H1 (cell line): ENCODE measurements around the gene EGR2. TPM values are rescaled to one million over a fixed set of nuclear protein-coding genes. Genes with fewer than 3 reads are reported as not detected.
A peak's percentile ranks its signal among the peaks of the same experiment; 100 is the strongest.

Source experiments
- BACH1 ChIP-seq: IDR thresholded peaks from 2 replicates; pipeline ENCODE4 v1.6.1; 2012; ENCODE audit warnings: low read length, improper control_type of control experiment
- EZH2 ChIP-seq: fragments of 200-600 bp; sonication (generic); IDR thresholded peaks from 2 replicates; pipeline ENCODE4 v1.7.1; 2012; ENCODE audit warnings: low read depth, mild to moderate bottlenecking, moderate library complexity, low read length, inconsistent platforms; ENCODE audit not compliant: severe bottlenecking
- GTF2F1 ChIP-seq: IDR thresholded peaks from 2 replicates; pipeline ENCODE4 v1.6.1; 2012; ENCODE audit warnings: low read depth, low read length, improper control_type of control experiment, borderline replicate concordance
- MAFK ChIP-seq: IDR thresholded peaks from 2 replicates; pipeline ENCODE4 v1.6.1; 2012; ENCODE audit warnings: low read depth, mild to moderate bottlenecking, improper control_type of control experiment, low read length
- NANOG ChIP-seq: IDR thresholded peaks from 2 replicates; pipeline ENCODE4 v1.6.1; 2011; ENCODE audit warnings: low read length, low read depth, mild to moderate bottlenecking, inconsistent platforms; ENCODE audit not compliant: insufficient read depth, poor library complexity, severe bottlenecking
- NRF1 ChIP-seq: IDR thresholded peaks from 2 replicates; pipeline ENCODE4 v1.6.1; 2011; ENCODE audit warnings: mild to moderate bottlenecking, low read depth, low read length, improper control_type of control experiment
- POLR2A ChIP-seq, 2 experiments: IDR thresholded peaks; 1 replicate in 1 of 2; 2 replicates in 1 of 2; pipeline ENCODE4 v1.6.1; 2011; ENCODE audit warnings: low read depth in 2 of 2, low read length in 2 of 2, mild to moderate bottlenecking in 2 of 2; ENCODE audit errors: control extremely low read depth in 1 of 2
- RFX5 ChIP-seq: IDR thresholded peaks from 2 replicates; pipeline ENCODE4 v1.6.1; 2011; ENCODE audit warnings: low read depth, low read length, improper control_type of control experiment, borderline replicate concordance
- SIRT6 ChIP-seq: IDR thresholded peaks from one replicate; pipeline ENCODE4 v1.7.1; 2012; ENCODE audit warnings: low read length, inconsistent platforms
- SUZ12 ChIP-seq: fragments of 200-600 bp; sonication (generic); IDR thresholded peaks from 2 replicates; pipeline ENCODE4 v1.6.1; 2012; ENCODE audit warnings: mild to moderate bottlenecking, inconsistent platforms, low read length, moderate library complexity, mixed read lengths
- polyA plus RNA-seq, 7 experiments: library from polyadenylated mRNA; depleted of rRNA in 3 of 7; stranded (reverse) in 5 of 7; unstranded in 2 of 7; fragments of >200 nt in 5 of 7; fragments of 200-250 nt in 2 of 7; gene quantifications; 1 replicate in 5 of 7; 2 replicates in 1 of 7; 4 replicates in 1 of 7; pipeline versions ENCODE4 v1.2.1 to v1.2.3, GENCODE V29; 2011 to 2013; ENCODE audit warnings: missing spikeins in 2 of 7, mixed read lengths in 2 of 7
- total RNA-seq: library from RNA; stranded (reverse); fragmentation: NEBNext Ultra II Directional; extraction: Animal tissue kit (Norgen Biotek cat#: 25700); gene quantifications from 2 replicates; pipeline ENCODE4 v1.2.1, GENCODE V29; 2021
- TF ChIP-seq, protein P1 (sequence below): IDR thresholded peaks from 2 replicates; pipeline ENCODE4 v1.6.1; 2012; ENCODE audit warnings: inconsistent platforms

EGR2 gene
- total and polyA plus RNA-seq, 2 of the 8 experiments (the other 6 are each of a cell fraction or from before 2014, with no cell fraction given) = 1.3 to 2.1 TPM

DNA sequence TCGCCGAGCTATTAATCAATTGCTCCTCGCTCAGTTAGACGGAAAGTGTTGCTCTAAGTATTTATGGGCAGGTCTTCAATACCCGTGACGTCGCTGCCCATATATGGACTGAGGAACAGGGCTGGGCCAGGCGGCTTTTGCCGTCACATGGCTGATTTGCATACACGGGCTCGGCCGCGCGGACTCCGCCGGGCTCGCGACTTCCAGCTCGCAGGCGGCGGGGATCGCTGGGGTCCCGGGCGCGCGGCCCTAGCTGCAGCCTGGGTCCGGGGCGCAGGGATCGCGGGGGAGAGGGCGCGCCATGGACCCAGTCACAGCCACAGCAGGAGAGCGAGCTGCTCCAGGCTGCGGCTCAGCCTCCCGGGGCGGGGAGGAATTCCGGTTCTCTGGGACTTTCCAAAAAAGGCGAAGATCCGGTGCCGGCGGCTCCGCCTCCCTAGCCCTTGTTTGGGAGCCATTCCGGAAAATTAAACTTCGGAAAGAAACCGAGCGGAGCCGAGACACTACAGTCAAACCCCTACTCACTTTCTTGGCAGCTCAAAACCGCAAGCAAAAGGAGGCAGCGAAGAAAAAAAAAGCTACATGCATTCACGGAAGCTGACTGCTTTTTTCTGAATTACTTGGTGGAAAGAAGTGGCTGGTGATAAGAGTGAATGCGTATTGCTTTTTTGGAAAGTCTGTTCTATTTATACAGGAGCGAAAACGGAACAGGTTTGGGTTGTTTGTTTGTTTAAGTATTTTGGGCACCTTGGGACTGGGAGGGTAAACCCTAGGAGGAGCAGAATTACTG is at the start of gene EGR2 (continued):
- no peak for TF ChIP-seq NANOG
- TF ChIP-seq, protein P1, sequence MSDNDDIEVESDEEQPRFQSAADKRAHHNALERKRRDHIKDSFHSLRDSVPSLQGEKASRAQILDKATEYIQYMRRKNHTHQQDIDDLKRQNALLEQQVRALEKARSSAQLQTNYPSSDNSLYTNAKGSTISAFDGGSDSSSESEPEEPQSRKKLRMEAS = peak; percentile 52; the same call in 1 of the 2 replicates
- no peak for TF ChIP-seq SUZ12
- no peak for TF ChIP-seq NRF1
- no peak for TF ChIP-seq BACH1
- TF ChIP-seq SIRT6 = no peak
- no peak for TF ChIP-seq EZH2
- TF ChIP-seq MAFK = no peak
- peak; percentile 53 to 72 for TF ChIP-seq POLR2A (IDR thresholded peaks at IDR 0.05; ENCODE audit: control extremely low read depth in 1 of 2, low read depth in 2 of 2, low read length in 2 of 2)
- TF ChIP-seq GTF2F1 = no peak
- TF ChIP-seq RFX5 = no peak
- TF ChIP-seq, all 59 proteins: peak for 14
